HepG2 (cell line): ENCODE results near the gene GJB2. TPM values are rescaled to one million over a fixed set of nuclear protein-coding genes. Genes with fewer than 3 reads are reported as not detected.

ENCODE experiments used
- ATAC-seq: fragments of 200-7000 bp; cut with Tn5 transposase; 3 replicates; pipeline ENCODE4 v1.9.1; 2020; ENCODE audit warnings: mild to moderate bottlenecking, moderate library complexity
- BruUV-seq: library from RNA; stranded (reverse); fragments of 400-500 nt; replicated peaks from 2 replicates; lab custom pipeline; 2021; lab: Mats Ljungman, UMichigan
- CTCF ChIA-PET: fragments of 300-600 bp; formaldehyde crosslinking; extraction: SDS; loops from one replicate; lab custom pipeline; 2021; ENCODE audit warnings: low total read pairs, inconsistent platforms, low intra/inter-chr PET ratio; lab: Yijun Ruan, JAX
- POLR2A ChIA-PET: fragments of 350-600 bp; sonication (Branson Sonifier 250); formaldehyde crosslinking; loops from one replicate; lab custom pipeline; 2020; ENCODE audit warnings: antibody characterized with exemption, inconsistent platforms; lab: Yijun Ruan, JAX
- DNase-seq: peaks from one replicate; pipeline ENCODE4 v3.0.0-alpha.2; 2015; ENCODE audit warnings: low spot score
- FAIRE-seq: peaks from 3 replicates; lab custom pipeline; 2011; peaks lifted over from hg19 to GRCh38; lab: Jason Lieb, UNC
- H2AFZ ChIP-seq: one replicate; pipeline ENCODE4 v1.6.1; 2011; ENCODE audit warnings: low read length, inconsistent platforms
- H3K27ac ChIP-seq: fragments of 300-600 bp; 3 replicates; pipeline ENCODE4 v1.8.0; 2011; ENCODE audit warnings: mixed run types, mild to moderate bottlenecking, mixed read lengths, low read length, inconsistent platforms; ENCODE audit not compliant: insufficient read depth; ENCODE audit errors: extremely low read length
- H3K27me3 ChIP-seq, 2 experiments: fragments of 200-600 bp in 1 of 2; 2 replicates in 1 of 2; 3 replicates in 1 of 2; pipeline versions ENCODE4 v1.6.0 to v1.8.0; 2011; ENCODE audit warnings: low read length in 2 of 2, mild to moderate bottlenecking in 2 of 2, moderate library complexity in 2 of 2, inconsistent platforms in 1 of 2; ENCODE audit not compliant: insufficient read depth in 2 of 2, control insufficient read depth in 1 of 2
- H3K36me3 ChIP-seq, 2 experiments: fragments of 200-600 bp in 1 of 2; replicated peaks in 1 of 2; 2 replicates in 1 of 2; 3 replicates in 1 of 2; pipeline versions ENCODE4 v1.5.1 to v1.8.0; 2011; ENCODE audit warnings: low read length in 2 of 2, inconsistent platforms in 1 of 2; ENCODE audit not compliant: insufficient read depth in 2 of 2, control insufficient read depth in 1 of 2
- H3K4me1 ChIP-seq: 2 replicates; pipeline ENCODE4 v1.5.1; 2012; ENCODE audit warnings: low read length, inconsistent platforms; ENCODE audit not compliant: insufficient read depth
- H3K4me2 ChIP-seq: 2 replicates; pipeline ENCODE4 v1.6.0; 2011; ENCODE audit warnings: low read depth, low read length, inconsistent platforms
- H3K4me3 ChIP-seq, 3 experiments: fragments of 200-600 bp in 1 of 3; sonication (generic), shearing (Covaris generic) in 1 of 3; replicated peaks in 1 of 3; 2 replicates each; pipeline ENCODE4 v1.5.1; 2011 to 2016; ENCODE audit warnings: low read length in 3 of 3, inconsistent platforms in 2 of 3, low read depth in 2 of 3, mild to moderate bottlenecking in 2 of 3, control low read depth in 1 of 3, mixed read lengths in 1 of 3; ENCODE audit not compliant: insufficient read depth in 1 of 3
- H3K79me2 ChIP-seq: one replicate; pipeline ENCODE4 v1.6.1; 2011; ENCODE audit warnings: low read length, inconsistent platforms; ENCODE audit not compliant: insufficient read depth
- H3K9ac ChIP-seq: 2 replicates; pipeline ENCODE4 v1.6.0; 2011; ENCODE audit warnings: mild to moderate bottlenecking, low read depth, low read length, inconsistent platforms; ENCODE audit not compliant: insufficient read depth
- H3K9me3 ChIP-seq: 2 replicates; pipeline ENCODE4 v1.5.1; 2012; ENCODE audit warnings: mild to moderate bottlenecking, low read length
- H4K20me1 ChIP-seq: 2 replicates; pipeline ENCODE4 v1.6.0; 2011; ENCODE audit warnings: inconsistent platforms, mild to moderate bottlenecking, low read length, moderate library complexity; ENCODE audit not compliant: insufficient read depth
- CEBPB ChIP-seq: IDR thresholded peaks from 2 replicates; pipeline ENCODE4 v1.6.1; 2011; ENCODE audit warnings: low read depth, low read length, improper control_type of control experiment, borderline replicate concordance
- GABPA ChIP-seq, 2 experiments: IDR thresholded peaks; 2 replicates each; pipeline ENCODE4 v1.6.1; 2011 to 2016; ENCODE audit warnings: low read depth in 2 of 2, low read length in 1 of 2, missing biosample characterization in 1 of 2, missing genetic modification characterization in 1 of 2
- GABPB1 ChIP-seq: IDR thresholded peaks from 2 replicates; pipeline ENCODE4 v1.6.1; 2016; ENCODE audit warnings: mild to moderate bottlenecking, missing genetic modification reagents, moderate library complexity, missing compliant biosample characterization
- MEF2D ChIP-seq: sonication (generic); formaldehyde crosslinking; IDR thresholded peaks from 2 replicates; pipeline ENCODE4 v1.5.1; 2020; ENCODE audit warnings: mild to moderate bottlenecking, missing genetic modification reagents
- RARA ChIP-seq: IDR thresholded peaks from 2 replicates; pipeline ENCODE4 v1.6.1; 2016; ENCODE audit warnings: missing genetic modification reagents, missing compliant biosample characterization
- SRSF1 ChIP-seq: fragments of 200-400 bp; formaldehyde crosslinking; optimal IDR thresholded peaks from 2 replicates; pipeline ENCODE3; 2017; ENCODE audit warnings: mild to moderate bottlenecking, low read depth, low read length, moderate library complexity
- ZFP36 ChIP-seq: fragments of 150-350 bp; IDR thresholded peaks from 2 replicates; pipeline ENCODE4 v1.6.1; 2018; ENCODE audit warnings: borderline replicate concordance, low read length, low read depth; ENCODE audit not compliant: partially characterized antibody
- ZNF678 ChIP-seq: sonication (generic); formaldehyde crosslinking; IDR thresholded peaks from 2 replicates; pipeline ENCODE4 v1.4.0; 2020; ENCODE audit warnings: mild to moderate bottlenecking, missing genetic modification reagents
- ZNF687 ChIP-seq: sonication (generic); formaldehyde crosslinking; IDR thresholded peaks from 2 replicates; pipeline ENCODE4 v1.5.1; 2020; ENCODE audit warnings: mild to moderate bottlenecking, missing genetic modification reagents, moderate library complexity
- WGBS: methylation state at CpG from one replicate; pipeline ENCODE4 v1.1.6; 2017; ENCODE audit warnings: low lambda C conversion rate; 5-methylcytosine and 5-hydroxymethylcytosine counted together
- in situ Hi-C: cut with HindIII; loops from 2 replicates; pipeline ENCODE4 v1.10.0; 2017; ENCODE audit warnings: low pct_unique_long_range_greater_than_20kb; ENCODE audit not compliant: extremely low pct_ligation_motif_present
- intact Hi-C: fragments of 100-400 bp; cut with micrococcal nuclease; formaldehyde crosslinking; loops from one replicate; pipeline ENCODE4 v1.10.0; 2022; ENCODE audit not compliant: unreplicated experiment
- polyA plus RNA-seq, 8 experiments: library from polyadenylated mRNA; depleted of rRNA in 3 of 8; stranded (reverse) in 7 of 8; unstranded in 1 of 8; fragments of >200 nt; fragmentation: Illumina TruSeq in 4 of 8; extraction: Trizol in 4 of 8; gene quantifications; 2 replicates each; pipeline versions ENCODE4 v1.2.1 to v1.2.3, GENCODE V29; 2011 to 2016; ENCODE audit warnings: low read depth in 4 of 8, missing spikeins in 1 of 8, mixed read lengths in 1 of 8; ENCODE audit not compliant: insufficient read depth in 1 of 8
- total RNA-seq, 5 experiments: library from RNA; depleted of rRNA; stranded (reverse); fragments of >200 nt; fragmentation: Illumina TruSeq; extraction: Trizol; gene quantifications; 2 replicates each; pipeline ENCODE4 v1.2.3, GENCODE V29; 2016; ENCODE audit warnings: low read depth in 1 of 5

The GJB2 gene
- total and polyA plus RNA-seq, 2 of the 13 experiments (the other 11 are each of a cell fraction or from before 2014, with no cell fraction given) = 0.15 to 0.18 TPM

- 69% methylated on average over 26 of the region's 28 CpGs for WGBS
Measured at GRCh38 chr13:20188667-20189553, 3.8 kb downstream of the GJB2 start.

More at GRCh38 chr13:20188667-20189553, 3.8 kb downstream of the GJB2 start:
- no peak overlapping the region for H3K27ac ChIP-seq
- BruUV-seq = no TSS peak
- H3K9me3 ChIP-seq = no peaks in the 10 kb centered on the region
- no peaks in the 10 kb centered on the region for H3K79me2 ChIP-seq
- H3K27me3 ChIP-seq = peaks cover 5 to 56% of the 10 kb centered on the region in 2 experiments
- ChIA-PET POLR2A (no interaction called here), CTCF (no interaction called here)
- H2AFZ ChIP-seq = no peak overlapping the region
- no peak overlapping the region for H3K4me3 ChIP-seq
- H3K4me1 ChIP-seq = peaks cover 35% of the 10 kb centered on the region
- intact Hi-C loops = no loop called here
- DNase-seq (no peak), ATAC-seq (peak; percentile 28), FAIRE-seq (no peak)
- TF ChIP-seq CEBPB (peak; percentile 49; the same call in 1 of the 2 replicates), SRSF1 (no peak), GABPA (IDR thresholded peaks at IDR 0.05; ENCODE audit: low read depth, low read length) (no peak), GABPA (CRISPR knock-in tag; IDR thresholded peaks at IDR 0.05; ENCODE audit: low read depth) (peak; percentile 49), MEF2D (CRISPR knock-in tag) (no peak), ZNF678 (CRISPR knock-in tag) (no peak), GABPB1 (CRISPR knock-in tag) (peak; percentile 31; the same call in 1 of the 2 replicates), ZFP36 (no peak), RARA (CRISPR knock-in tag) (no peak), ZNF687 (CRISPR knock-in tag) (peak; percentile 21; the same call in 1 of the 2 replicates)
- peak overlapping the region; percentile 60; the same call in 1 of the 2 replicates for H3K4me2 ChIP-seq
- in situ Hi-C loops = loop anchor here (10.0 kb wide), 1 partner anchor 736 kb away; no protein-coding TSS in a partner anchor
- H4K20me1 ChIP-seq = no peaks in the 10 kb centered on the region
- no peak overlapping the region for H3K9ac ChIP-seq
- no peaks in the 10 kb centered on the region for H3K36me3 ChIP-seq
